GM12878 (cell line): ENCODE data around the gene TUBA1B. TPM values are rescaled to one million over a fixed set of nuclear protein-coding genes. Genes with fewer than 3 reads are reported as not detected.

ENCODE experiments used
- ATF2 ChIP-seq: IDR thresholded peaks from 2 replicates; pipeline ENCODE4 v1.6.1; 2012; ENCODE audit warnings: low read length, inconsistent platforms
- BCL11A ChIP-seq: IDR thresholded peaks from 2 replicates; pipeline ENCODE4 v1.6.1; 2011; ENCODE audit warnings: low read depth, low read length
- CUX1 ChIP-seq: IDR thresholded peaks from 2 replicates; pipeline ENCODE4 v1.6.1; 2012; ENCODE audit warnings: improper control_type of control experiment, low read depth, low read length; ENCODE audit not compliant: insufficient replicate concordance
- FOS ChIP-seq: IDR thresholded peaks from 3 replicates; pipeline ENCODE4 v1.6.1; 2011; ENCODE audit warnings: borderline replicate concordance; ENCODE audit not compliant: insufficient read length; ENCODE audit errors: extremely low read depth
- FOXK2 ChIP-seq: fragments of 450-650 bp; IDR thresholded peaks from 2 replicates; pipeline ENCODE4 v1.6.1; 2017; ENCODE audit warnings: mild to moderate bottlenecking, moderate library complexity
- HDAC2 ChIP-seq: fragments of 200-600 bp; sonication (generic); IDR thresholded peaks from 2 replicates; pipeline ENCODE4 v1.6.1; 2017
- IRF4 ChIP-seq: IDR thresholded peaks from 2 replicates; pipeline ENCODE4 v1.6.1; 2011; ENCODE audit warnings: low read depth, low read length
- KAT2A ChIP-seq: conservative IDR thresholded peaks from 2 replicates; pipeline ENCODE4 v1.6.1; 2011; ENCODE audit warnings: low read depth, low read length; ENCODE audit not compliant: control insufficient read depth
- RELA ChIP-seq: fragments of 450-650 bp; IDR thresholded peaks from 2 replicates; pipeline ENCODE4 v1.8.0; 2014; ENCODE audit warnings: borderline replicate concordance; ENCODE audit not compliant: partially characterized antibody
- SKIL ChIP-seq: fragments of 450-650 bp; IDR thresholded peaks from 2 replicates; pipeline ENCODE4 v1.6.1; 2017; ENCODE audit warnings: mild to moderate bottlenecking, low read depth, inconsistent platforms; ENCODE audit not compliant: poor library complexity, severe bottlenecking
- SMAD5 ChIP-seq: IDR thresholded peaks from 2 replicates; pipeline ENCODE4 v1.6.1; 2016; ENCODE audit warnings: antibody characterized with exemption, low read depth
- SRF ChIP-seq, 2 experiments: IDR thresholded peaks; 2 replicates each; pipeline ENCODE4 v1.6.1; 2011; ENCODE audit warnings: low read depth in 2 of 2, low read length in 2 of 2, mild to moderate bottlenecking in 1 of 2, moderate library complexity in 1 of 2
- TARDBP ChIP-seq: IDR thresholded peaks from 2 replicates; pipeline ENCODE4 v1.6.1; 2016; ENCODE audit warnings: borderline replicate concordance
- ZNF217 ChIP-seq: fragments of 450-650 bp; IDR thresholded peaks from 2 replicates; pipeline ENCODE4 v1.6.1; 2017; ENCODE audit warnings: antibody characterized with exemption, mild to moderate bottlenecking
- ZNF622 ChIP-seq: fragments of 450-650 bp; IDR thresholded peaks from 2 replicates; pipeline ENCODE4 v1.6.1; 2017; ENCODE audit warnings: mild to moderate bottlenecking, inconsistent platforms
- polyA plus RNA-seq, 11 experiments: library from polyadenylated mRNA; depleted of rRNA in 4 of 11; unstranded in 6 of 11; stranded (reverse) in 5 of 11; fragments of >200 nt; fragmentation: Nextera tagmentation in 4 of 11; fragmentation: Illumina TruSeq in 1 of 11; extraction: Ambion mirVana in 4 of 11; extraction: Trizol in 1 of 11; gene quantifications; 1 replicate in 1 of 11; 2 replicates in 10 of 11; pipeline versions ENCODE4 v1.2.1 to v1.2.3, GENCODE V29; 2011 to 2016; ENCODE audit warnings: inconsistent platforms in 2 of 11, missing spikeins in 2 of 11, low read depth in 1 of 11
- total RNA-seq, 4 experiments: library from RNA; depleted of rRNA in 3 of 4; stranded (reverse); fragments of >200 nt in 3 of 4; fragmentation: Illumina TruSeq in 1 of 4; extraction: Trizol in 1 of 4; gene quantifications; 2 replicates each; pipeline versions ENCODE4 v1.2.1 to v1.2.3, GENCODE V29; 2013 to 2021
- TF ChIP-seq, protein P1 (sequence below): fragments of 450-650 bp; formaldehyde crosslinking; IDR thresholded peaks from 2 replicates; pipeline ENCODE4 v1.4.0; 2022; ENCODE audit warnings: mild to moderate bottlenecking, moderate library complexity
- TF ChIP-seq, protein P2 (sequence below): fragments of 450-650 bp; IDR thresholded peaks from 2 replicates; pipeline ENCODE4 v1.6.1; 2017; ENCODE audit warnings: borderline replicate concordance

Gene TUBA1B
- total and polyA plus RNA-seq, 10 of the 15 experiments (the other 5 are each of a cell fraction or from before 2014, with no cell fraction given), result 2,328 to 4,712 (median 3,552) TPM

- TF ChIP-seq, protein P1, sequence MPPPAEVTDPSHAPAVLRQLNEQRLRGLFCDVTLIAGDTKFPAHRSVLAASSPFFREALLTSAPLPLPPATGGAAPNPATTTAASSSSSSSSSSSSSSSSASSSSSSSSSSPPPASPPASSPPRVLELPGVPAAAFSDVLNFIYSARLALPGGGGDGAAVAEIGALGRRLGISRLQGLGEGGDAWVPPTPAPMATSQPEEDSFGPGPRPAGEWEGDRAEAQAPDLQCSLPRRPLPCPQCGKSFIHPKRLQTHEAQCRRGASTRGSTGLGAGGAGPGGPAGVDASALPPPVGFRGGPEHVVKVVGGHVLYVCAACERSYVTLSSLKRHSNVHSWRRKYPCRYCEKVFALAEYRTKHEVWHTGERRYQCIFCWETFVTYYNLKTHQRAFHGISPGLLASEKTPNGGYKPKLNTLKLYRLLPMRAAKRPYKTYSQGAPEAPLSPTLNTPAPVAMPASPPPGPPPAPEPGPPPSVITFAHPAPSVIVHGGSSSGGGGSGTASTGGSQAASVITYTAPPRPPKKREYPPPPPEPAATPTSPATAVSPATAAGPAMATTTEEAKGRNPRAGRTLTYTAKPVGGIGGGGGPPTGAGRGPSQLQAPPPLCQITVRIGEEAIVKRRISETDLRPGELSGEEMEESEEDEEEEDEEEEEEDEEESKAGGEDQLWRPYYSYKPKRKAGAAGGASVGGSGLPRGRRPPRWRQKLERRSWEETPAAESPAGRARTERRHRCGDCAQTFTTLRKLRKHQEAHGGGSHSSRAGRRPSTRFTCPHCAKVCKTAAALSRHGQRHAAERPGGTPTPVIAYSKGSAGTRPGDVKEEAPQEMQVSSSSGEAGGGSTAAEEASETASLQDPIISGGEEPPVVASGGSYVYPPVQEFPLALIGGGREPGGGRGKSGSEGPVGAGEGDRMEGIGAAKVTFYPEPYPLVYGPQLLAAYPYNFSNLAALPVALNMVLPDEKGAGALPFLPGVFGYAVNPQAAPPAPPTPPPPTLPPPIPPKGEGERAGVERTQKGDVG, result no peak
- TF ChIP-seq, protein P2, sequence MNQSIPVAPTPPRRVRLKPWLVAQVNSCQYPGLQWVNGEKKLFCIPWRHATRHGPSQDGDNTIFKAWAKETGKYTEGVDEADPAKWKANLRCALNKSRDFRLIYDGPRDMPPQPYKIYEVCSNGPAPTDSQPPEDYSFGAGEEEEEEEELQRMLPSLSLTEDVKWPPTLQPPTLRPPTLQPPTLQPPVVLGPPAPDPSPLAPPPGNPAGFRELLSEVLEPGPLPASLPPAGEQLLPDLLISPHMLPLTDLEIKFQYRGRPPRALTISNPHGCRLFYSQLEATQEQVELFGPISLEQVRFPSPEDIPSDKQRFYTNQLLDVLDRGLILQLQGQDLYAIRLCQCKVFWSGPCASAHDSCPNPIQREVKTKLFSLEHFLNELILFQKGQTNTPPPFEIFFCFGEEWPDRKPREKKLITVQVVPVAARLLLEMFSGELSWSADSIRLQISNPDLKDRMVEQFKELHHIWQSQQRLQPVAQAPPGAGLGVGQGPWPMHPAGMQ, result no peak
- no peak for TF ChIP-seq ZNF622
- TF ChIP-seq SRF (IDR thresholded peaks at IDR 0.05; ENCODE audit: low read depth in 2 of 2, low read length in 2 of 2), result no peak
- no peak for TF ChIP-seq IRF4
- no peak for TF ChIP-seq KAT2A
- TF ChIP-seq ATF2, result no peak
- TF ChIP-seq RELA, result no peak
- no peak for TF ChIP-seq SKIL
- TF ChIP-seq FOXK2, result no peak
- no peak for TF ChIP-seq BCL11A
- no peak for TF ChIP-seq SMAD5
- no peak for TF ChIP-seq FOS
- TF ChIP-seq HDAC2, result no peak
- no peak for TF ChIP-seq CUX1
- TF ChIP-seq TARDBP, result no peak
- no peak for TF ChIP-seq ZNF217
These were observed 42.9 kb downstream of the TUBA1B start (continued) for GRCh38 chr12:49088150-49088931.
